ENCODE measurements around the gene RBM10. TPM values are rescaled to one million over a fixed set of nuclear protein-coding genes. Genes with fewer than 3 reads are reported as not detected.

Gene RBM10
- total RNA-seq, 4 donors from 2014 or later, result 27.9 to 33.1 (median 30.2) TPM

- Histone ChIP-seq H3K4me1 (peaks cover 14% of the 10 kb centered on the region), H3K9me3 (no peaks in the 10 kb centered on the region), H3K36me3 (peaks cover 39% of the 10 kb centered on the region), H3K4me3 (no peak overlapping the region), H3K27ac (no peak overlapping the region), H3K27me3 (no peaks in the 10 kb centered on the region)
- no peak for TF ChIP-seq EP300 (IDR thresholded peaks at IDR 0.05)
- DNase-seq (ENCODE audit: low spot score in 2 of 2), result peak in 1 of 2 donors; percentile 21
- 87% methylated on average over 5 of the region's 5 CpGs for WGBS
These were observed 85.3 kb downstream of the RBM10 start for GRCh38 chrX:47230136-47230868.

GRCh38 chrX:47231167-47231566 lies 86.1 kb downstream of the RBM10 start:
- H3K36me3 ChIP-seq, result peaks cover 31% of the 10 kb centered on the region
- TF ChIP-seq EP300 (IDR thresholded peaks at IDR 0.05), result no peak
- TF ChIP-seq CTCF (IDR thresholded peaks at IDR 0.05), result no peak
- TF ChIP-seq POLR2AphosphoS5 (IDR thresholded peaks at IDR 0.05), result no peak
- no peak for TF ChIP-seq POLR2A (IDR thresholded peaks at IDR 0.05)
- no peak for DNase-seq (ENCODE audit: low spot score in 2 of 2)
- 71% methylated on average over 2 of the region's 2 CpGs for WGBS
- no peak overlapping the region for H3K4me3 ChIP-seq
- no peak overlapping the region for H3K27ac ChIP-seq
- no peaks in the 10 kb centered on the region for H3K9me3 ChIP-seq
- peaks cover 14% of the 10 kb centered on the region for H3K4me1 ChIP-seq
- H3K27me3 ChIP-seq, result no peaks in the 10 kb centered on the region

GRCh38 chrX:47232197-47232802 lies 87.3 kb downstream of the RBM10 start:
- Histone ChIP-seq H3K4me3 (peak overlapping the region; percentile 58), H3K27me3 (no peaks in the 10 kb centered on the region), H3K4me1 (peaks cover 14% of the 10 kb centered on the region), H3K9me3 (no peaks in the 10 kb centered on the region), H3K36me3 (peaks cover 19% of the 10 kb centered on the region), H3K27ac (peak overlapping the region; percentile 94)
- DNase-seq (ENCODE audit: low spot score in 2 of 2), result peak in 1 of 2 donors; percentile 36
- WGBS, result 74% methylated on average over 8 of the region's 8 CpGs
- TF ChIP-seq POLR2A (IDR thresholded peaks at IDR 0.05), result no peak
- no peak for TF ChIP-seq POLR2AphosphoS5 (IDR thresholded peaks at IDR 0.05)
- TF ChIP-seq EP300 (IDR thresholded peaks at IDR 0.05), result no peak
- TF ChIP-seq CTCF (IDR thresholded peaks at IDR 0.05), result no peak

GRCh38 chrX:47232803-47233332 lies 87.8 kb downstream of the RBM10 start, which contains the start of gene USP11:
Gene USP11 (plus strand): TSS chrX:47233009. CDS start chrX:47233044, 35 bp downstream.
- H3K9me3 ChIP-seq, result no peaks in the 10 kb centered on the region
- peak in 1 of 2 donors; percentile 75 for DNase-seq (ENCODE audit: low spot score in 2 of 2)
- H3K4me1 ChIP-seq, result peaks cover 14% of the 10 kb centered on the region
- TF ChIP-seq POLR2A (IDR thresholded peaks at IDR 0.05), result peak in 1 of 2 donors; percentile 81
- no peak for TF ChIP-seq EP300 (IDR thresholded peaks at IDR 0.05)
- no peak for TF ChIP-seq CTCF (IDR thresholded peaks at IDR 0.05)
- peak in 1 of 3 donors; percentile 36 for TF ChIP-seq POLR2AphosphoS5 (IDR thresholded peaks at IDR 0.05)
- H3K4me3 ChIP-seq, result peak within 1 kb of the TSS; percentile 58
- WGBS, result 35% methylated on average over 46 of the region's 46 CpGs
- H3K27ac ChIP-seq, result peak within 1 kb of the TSS; percentile 94
- H3K36me3 ChIP-seq, result peaks cover 14% of the 10 kb centered on the region
- no peaks in the 10 kb centered on the region for H3K27me3 ChIP-seq

- peak; percentile 97 for DNase-seq (ENCODE audit: low spot score in 2 of 2)
- Histone ChIP-seq H3K27me3 (no peaks in the 10 kb centered on the region), H3K9me3 (no peaks in the 10 kb centered on the region), H3K36me3 (peaks cover 10% of the 10 kb centered on the region), H3K4me1 (peaks cover 14% of the 10 kb centered on the region), H3K27ac (peak overlapping the region; percentile 94), H3K4me3 (peak overlapping the region; percentile 58)
- WGBS, result 14% methylated on average over 49 of the region's 51 CpGs
- TF ChIP-seq POLR2A (IDR thresholded peaks at IDR 0.05) (peak in 1 of 2 donors; percentile 66), POLR2AphosphoS5 (IDR thresholded peaks at IDR 0.05) (peak in 1 of 3 donors; percentile 63), CTCF (IDR thresholded peaks at IDR 0.05) (no peak), EP300 (IDR thresholded peaks at IDR 0.05) (no peak)
These were observed 88.5 kb downstream of the RBM10 start for GRCh38 chrX:47233333-47234113.

Data from suprapubic skin (tissue), 4 donors.